Esophagus muscularis mucosa (tissue), 4 donors: ENCODE data around the gene MYO1G.

ENCODE experiments used
- EP300 ChIP-seq: sonication (generic); formaldehyde crosslinking; IDR thresholded peaks from one replicate; pipeline ENCODE4 v1.6.1; 2017; ENCODE audit warnings: antibody characterized with exemption
- POLR2A ChIP-seq: fragments of 450-650 bp; IDR thresholded peaks from one replicate; pipeline ENCODE4 v1.6.1; 2017; ENCODE audit warnings: antibody characterized with exemption, moderate library complexity, mild to moderate bottlenecking, low read depth
- TF ChIP-seq, protein P1 (sequence below), 3 experiments: fragments of 200-600 bp in 2 of 3; fragments of 450-650 bp in 1 of 3; sonication (generic) in 2 of 3; IDR thresholded peaks; one replicate each; pipeline ENCODE4 v1.5.1; 2017 to 2019; ENCODE audit warnings: antibody characterized with exemption in 3 of 3, mild to moderate bottlenecking in 2 of 3, moderate library complexity in 1 of 3

DNA sequence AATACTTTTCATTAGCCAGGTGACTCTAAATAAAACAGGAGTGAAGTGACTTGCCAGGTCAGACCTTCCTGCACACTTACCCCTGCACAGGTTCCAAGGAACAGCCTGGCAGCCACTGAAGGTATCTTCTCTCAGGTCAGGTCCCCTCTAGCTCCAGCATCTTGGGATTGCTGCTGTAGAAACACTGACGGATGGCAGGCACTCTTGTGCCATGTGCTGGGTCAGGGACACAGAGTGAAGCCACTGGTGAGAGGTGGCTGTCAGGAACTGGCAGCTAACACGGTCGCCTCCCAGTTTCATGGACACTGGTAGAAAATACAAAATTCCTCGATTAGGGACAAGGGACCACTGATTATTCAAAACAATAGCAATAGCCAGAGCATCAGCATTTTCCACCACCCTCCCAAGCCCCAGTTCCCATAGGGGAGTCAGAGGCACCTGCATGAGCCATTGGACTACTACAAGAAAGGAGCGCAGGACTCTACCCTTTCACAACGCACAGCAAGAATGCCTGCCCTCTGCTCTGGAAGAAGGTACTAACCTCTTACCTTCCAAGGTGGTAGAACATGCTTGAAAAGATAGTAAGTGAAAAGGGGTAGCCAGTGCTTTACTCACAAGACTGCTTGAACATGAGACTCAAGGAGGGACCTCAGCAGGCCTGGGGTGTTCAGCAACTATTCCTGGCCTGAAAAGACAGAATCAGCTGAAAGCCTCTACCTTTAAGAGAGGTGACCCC is 5.1 kb upstream of the MYO1G start:
- TF ChIP-seq POLR2A (no peak), EP300 (no peak)
- TF ChIP-seq, protein P1, sequence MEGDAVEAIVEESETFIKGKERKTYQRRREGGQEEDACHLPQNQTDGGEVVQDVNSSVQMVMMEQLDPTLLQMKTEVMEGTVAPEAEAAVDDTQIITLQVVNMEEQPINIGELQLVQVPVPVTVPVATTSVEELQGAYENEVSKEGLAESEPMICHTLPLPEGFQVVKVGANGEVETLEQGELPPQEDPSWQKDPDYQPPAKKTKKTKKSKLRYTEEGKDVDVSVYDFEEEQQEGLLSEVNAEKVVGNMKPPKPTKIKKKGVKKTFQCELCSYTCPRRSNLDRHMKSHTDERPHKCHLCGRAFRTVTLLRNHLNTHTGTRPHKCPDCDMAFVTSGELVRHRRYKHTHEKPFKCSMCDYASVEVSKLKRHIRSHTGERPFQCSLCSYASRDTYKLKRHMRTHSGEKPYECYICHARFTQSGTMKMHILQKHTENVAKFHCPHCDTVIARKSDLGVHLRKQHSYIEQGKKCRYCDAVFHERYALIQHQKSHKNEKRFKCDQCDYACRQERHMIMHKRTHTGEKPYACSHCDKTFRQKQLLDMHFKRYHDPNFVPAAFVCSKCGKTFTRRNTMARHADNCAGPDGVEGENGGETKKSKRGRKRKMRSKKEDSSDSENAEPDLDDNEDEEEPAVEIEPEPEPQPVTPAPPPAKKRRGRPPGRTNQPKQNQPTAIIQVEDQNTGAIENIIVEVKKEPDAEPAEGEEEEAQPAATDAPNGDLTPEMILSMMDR (IDR thresholded peaks at IDR 0.05): no peak
